Neuronal stem cell (in vitro differentiated cells): ENCODE measurements around the gene MEIOC.
"Not testable (repeated sequence)": the region's sequence is repeated elsewhere in the genome, so short reads cannot be mapped to it uniquely, and the experiment has no call there.

ENCODE experiments used
- DNase-seq: peaks from one replicate; pipeline ENCODE4 v3.0.0-alpha.2; 2013; ENCODE audit warnings: low spot score
- H2AFZ ChIP-seq: one replicate; pipeline ENCODE4 v1.6.1; 2013; ENCODE audit warnings: mild to moderate bottlenecking, low read length, inconsistent platforms
- H2AK5ac ChIP-seq: 2 replicates; pipeline ENCODE4 v1.6.1; 2013; ENCODE audit warnings: low read depth, mild to moderate bottlenecking, inconsistent platforms, low read length, moderate library complexity, mixed read lengths
- H2BK120ac ChIP-seq: 2 replicates; pipeline ENCODE4 v1.6.1; 2013; ENCODE audit warnings: low read depth, mild to moderate bottlenecking, inconsistent platforms, low read length, moderate library complexity, mixed read lengths
- H2BK12ac ChIP-seq: one replicate; pipeline ENCODE4 v1.6.1; 2013; ENCODE audit warnings: low read length, inconsistent platforms
- H2BK15ac ChIP-seq: 2 replicates; pipeline ENCODE4 v1.6.1; 2013; ENCODE audit warnings: mild to moderate bottlenecking, low read length, inconsistent platforms, mixed read lengths
- H2BK5ac ChIP-seq: one replicate; pipeline ENCODE4 v1.6.1; 2013; ENCODE audit warnings: inconsistent platforms, mild to moderate bottlenecking, low read length, moderate library complexity
- H3K14ac ChIP-seq: one replicate; pipeline ENCODE4 v1.6.1; 2013; ENCODE audit warnings: low read length, inconsistent platforms
- H3K18ac ChIP-seq: 2 replicates; pipeline ENCODE4 v1.6.1; 2013; ENCODE audit warnings: low read length, inconsistent platforms
- H3K23ac ChIP-seq: 2 replicates; pipeline ENCODE4 v1.6.1; 2013; ENCODE audit warnings: low read depth, mild to moderate bottlenecking, mixed read lengths, low read length, inconsistent platforms; ENCODE audit not compliant: poor library complexity
- H3K27ac ChIP-seq: replicated peaks from 3 replicates; pipeline ENCODE4 v1.5.1; 2013; ENCODE audit warnings: low read length, inconsistent platforms
- H3K27me3 ChIP-seq, 3 experiments: 2 replicates each; pipeline ENCODE4 v1.6.1; 2013; ENCODE audit warnings: low read length in 3 of 3, mild to moderate bottlenecking in 2 of 3, inconsistent platforms in 1 of 3, low read depth in 1 of 3, mixed read lengths in 1 of 3, moderate library complexity in 1 of 3; ENCODE audit not compliant: control insufficient read depth in 3 of 3, insufficient read depth in 3 of 3
- H3K36me3 ChIP-seq, 2 donors: replicated peaks in 1 of 2; 2 replicates each; pipeline ENCODE4 v1.6.1; 2013; ENCODE audit warnings: low read length in 2 of 2; ENCODE audit not compliant: control insufficient read depth in 2 of 2, insufficient read depth in 2 of 2
- H3K4ac ChIP-seq: 2 replicates; pipeline ENCODE4 v1.6.1; 2013; ENCODE audit warnings: inconsistent platforms, mild to moderate bottlenecking, low read length, moderate library complexity
- H3K4me1 ChIP-seq, 2 donors: 1 replicate in 1 of 2; 2 replicates in 1 of 2; pipeline ENCODE4 v1.6.1; 2013; ENCODE audit warnings: low read length in 2 of 2, low read depth in 1 of 2; ENCODE audit not compliant: control insufficient read depth in 2 of 2, insufficient read depth in 1 of 2
- H3K4me2 ChIP-seq: one replicate; pipeline ENCODE4 v1.6.1; 2013; ENCODE audit warnings: mild to moderate bottlenecking, low read length, inconsistent platforms; ENCODE audit not compliant: insufficient read depth, poor library complexity, severe bottlenecking
- H3K4me3 ChIP-seq, 2 donors: 2 replicates each; pipeline ENCODE4 v1.5.1; 2013; ENCODE audit warnings: low read length in 2 of 2, mild to moderate bottlenecking in 2 of 2, inconsistent platforms in 1 of 2, moderate library complexity in 1 of 2
- H3K79me1 ChIP-seq: one replicate; pipeline ENCODE4 v1.6.1; 2013; ENCODE audit warnings: low read depth, mild to moderate bottlenecking, inconsistent platforms, low read length, moderate library complexity
- H3K9ac ChIP-seq: one replicate; pipeline ENCODE4 v1.6.1; 2013; ENCODE audit warnings: mild to moderate bottlenecking, low read depth, low read length, inconsistent platforms; ENCODE audit not compliant: poor library complexity
- H3K9me3 ChIP-seq, 2 donors: replicated peaks in 1 of 2; 2 replicates each; pipeline versions ENCODE3 to v1.6.1; 2013; ENCODE audit warnings: low read length in 2 of 2, mild to moderate bottlenecking in 2 of 2, inconsistent platforms in 1 of 2, low read depth in 1 of 2, mixed read lengths in 1 of 2, moderate library complexity in 1 of 2; ENCODE audit not compliant: control insufficient read depth in 2 of 2, insufficient read depth in 1 of 2
- H4K8ac ChIP-seq: one replicate; pipeline ENCODE4 v1.6.1; 2013; ENCODE audit warnings: low read depth, mild to moderate bottlenecking, inconsistent platforms, low read length, moderate library complexity
- H4K91ac ChIP-seq: one replicate; pipeline ENCODE4 v1.6.1; 2013; ENCODE audit warnings: low read length, low read depth, mild to moderate bottlenecking, inconsistent platforms; ENCODE audit not compliant: poor library complexity
- WGBS, 2 donors: extraction: QIAGEN DNeasy Blood & Tissue Kit; methylation state at CpG; one replicate each; pipeline ENCODE4 v1.1.7; 2013; ENCODE audit warnings: missing lambda C conversion rate in 2 of 2, mixed read lengths in 1 of 2; ENCODE audit not compliant: insufficient read length in 2 of 2, insufficient replicate concordance in 1 of 2; ENCODE audit errors: extremely low coverage in 2 of 2; 5-methylcytosine and 5-hydroxymethylcytosine counted together

MEIOC gene

DNA sequence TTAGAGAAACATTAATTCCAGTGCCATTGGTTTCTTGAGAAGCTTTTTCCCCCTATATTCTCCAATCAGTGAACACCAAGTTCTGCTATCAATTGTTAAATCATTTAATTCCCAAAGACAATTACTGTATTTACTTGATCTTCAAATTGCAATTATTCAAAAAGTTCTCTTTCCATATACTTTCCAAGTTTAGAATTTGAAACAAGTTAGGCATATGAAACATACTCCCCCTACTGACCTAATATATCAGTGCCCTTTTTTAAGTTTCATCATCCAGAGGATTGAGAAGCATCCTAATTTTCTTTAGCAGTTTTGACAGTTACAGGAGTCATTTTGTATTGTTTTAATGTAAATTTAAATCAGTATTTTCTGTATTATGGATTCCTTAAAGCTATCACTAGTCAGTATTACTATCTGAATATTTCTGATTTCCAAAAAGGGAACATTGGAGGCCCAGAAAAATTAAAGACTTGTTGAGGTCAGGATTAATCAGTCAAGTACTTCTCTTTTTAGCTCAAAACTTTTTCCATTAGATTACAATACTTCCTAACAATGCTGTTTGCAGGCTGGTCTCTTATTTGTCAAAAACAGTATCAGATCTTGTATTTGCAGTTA is 16.3 kb downstream of the MEIOC start:
- H4K8ac ChIP-seq, result no peak overlapping the region
- no peak overlapping the region for H3K27ac ChIP-seq
- H3K18ac ChIP-seq, result no peak overlapping the region

DNA sequence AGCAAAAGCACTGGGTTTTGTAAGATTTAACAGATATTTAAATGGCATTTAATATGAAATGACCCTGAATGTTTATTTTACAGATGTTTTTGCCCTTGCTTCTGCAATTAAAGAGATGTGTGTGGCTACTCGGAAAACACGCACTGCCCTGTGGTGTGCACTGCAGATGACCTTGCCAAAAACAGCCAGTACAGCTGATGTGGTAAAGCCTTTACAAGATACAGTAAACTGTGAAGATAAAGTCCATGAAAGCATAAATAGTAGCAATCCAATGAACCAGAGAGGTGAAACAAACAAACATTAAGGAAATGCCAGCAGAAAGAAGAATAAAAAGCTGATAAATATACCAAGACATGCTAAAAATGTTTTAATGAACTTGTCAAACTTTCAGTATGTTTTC is 17.6 kb downstream of the MEIOC start:
- Histone ChIP-seq H2AK5ac (no peak overlapping the region), H3K4me1 (no peaks in the 10 kb centered on the region), H3K4me3 (no peak overlapping the region), H3K36me3 (peaks cover 0 to 20% of the 10 kb centered on the region in 2 donors), H2BK120ac (no peak overlapping the region), H2AFZ (no peak overlapping the region), H3K79me1 (no peaks in the 10 kb centered on the region), H2BK12ac (no peak overlapping the region), H3K27ac (no peak overlapping the region), H2BK5ac (no peak overlapping the region), H3K23ac (no peak overlapping the region), H3K14ac (no peak overlapping the region), H4K91ac (no peak overlapping the region), H3K18ac (no peak overlapping the region), H3K4me2 (no peak overlapping the region), H3K4ac (no peak overlapping the region), H4K8ac (no peak overlapping the region), H3K27me3 (no peaks in the 10 kb centered on the region), H2BK15ac (no peak overlapping the region), H3K9me3 (no peaks in the 10 kb centered on the region), H3K9ac (no peak overlapping the region)
- WGBS, 2 donors, result no CpG with 5 or more reads among the region's 2 CpGs
- DNase-seq, result no peak

More for the DNA sequence above, 16.3 kb downstream of the MEIOC start:
- H3K9me3 ChIP-seq, result no peaks in the 10 kb centered on the region
- H3K14ac ChIP-seq, result no peak overlapping the region
- no peak overlapping the region for H3K4me2 ChIP-seq
- peaks cover 0 to 7% of the 10 kb centered on the region in 2 donors for H3K36me3 ChIP-seq
- H2AK5ac ChIP-seq, result no peak overlapping the region
- H4K91ac ChIP-seq, result no peak overlapping the region
- no peak overlapping the region for H2BK120ac ChIP-seq
- no peak overlapping the region for H2AFZ ChIP-seq
- no peak overlapping the region for H2BK12ac ChIP-seq
- no peak overlapping the region for H2BK15ac ChIP-seq
- H3K27me3 ChIP-seq, result no peaks in the 10 kb centered on the region
- DNase-seq, result no peak
- H3K4me3 ChIP-seq, result no peak overlapping the region
- no peaks in the 10 kb centered on the region for H3K4me1 ChIP-seq
- no peak overlapping the region for H3K4ac ChIP-seq
- no peaks in the 10 kb centered on the region for H3K79me1 ChIP-seq
- H3K23ac ChIP-seq, result no peak overlapping the region
- H2BK5ac ChIP-seq, result no peak overlapping the region
- H3K9ac ChIP-seq, result no peak overlapping the region

DNA sequence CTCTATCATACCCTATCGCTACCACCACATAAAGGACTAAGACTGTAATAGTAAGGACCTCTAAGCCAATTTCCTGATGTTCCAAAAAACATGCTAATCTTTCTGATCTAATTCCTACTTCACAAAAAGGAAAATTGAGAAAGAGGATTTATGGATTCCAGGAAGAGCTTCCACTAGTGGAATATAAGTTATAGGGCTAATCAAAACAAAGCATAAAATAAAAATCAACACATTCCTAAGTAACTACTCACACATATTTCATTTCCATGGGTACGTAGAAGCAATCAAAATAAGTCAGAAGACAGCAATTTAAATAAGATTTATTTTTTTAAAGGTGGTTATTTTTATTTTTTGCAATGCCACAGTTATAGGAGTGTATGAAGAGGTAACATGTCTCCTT is 20.9 kb downstream of the MEIOC start:
- no peak overlapping the region for H2BK12ac ChIP-seq
- WGBS, 2 donors, result no CpG with 5 or more reads among the region's 2 CpGs

DNA sequence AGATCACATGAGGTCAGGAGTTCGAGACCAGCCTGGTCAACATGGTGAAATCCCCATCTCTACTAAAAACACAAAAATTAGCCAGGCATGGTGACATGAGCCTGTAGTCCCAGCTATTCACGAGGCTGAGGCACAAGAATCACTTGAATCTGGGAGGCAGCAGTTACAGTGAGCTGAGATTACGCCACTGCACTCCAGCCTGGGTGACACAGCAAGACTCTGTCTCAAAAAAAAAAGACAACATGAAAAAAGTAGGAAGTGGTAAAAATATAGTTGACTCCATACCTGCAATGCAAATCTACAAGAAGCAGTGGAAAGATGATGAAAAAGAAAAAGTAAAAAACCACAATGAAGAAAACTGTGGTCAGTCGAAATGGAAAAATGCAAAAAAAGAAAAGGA is 27.0 kb downstream of the MEIOC start:
- not testable (repeated sequence) for H2BK12ac ChIP-seq, H3K9ac ChIP-seq, H3K4ac ChIP-seq, H3K4me1 ChIP-seq, H3K27ac ChIP-seq, H3K9me3 ChIP-seq, H2AFZ ChIP-seq, H3K23ac ChIP-seq, DNase-seq, H2BK120ac ChIP-seq, H3K4me3 ChIP-seq, H3K18ac ChIP-seq, H2AK5ac ChIP-seq, H3K79me1 ChIP-seq, H4K91ac ChIP-seq, H3K27me3 ChIP-seq, H4K8ac ChIP-seq, H2BK15ac ChIP-seq, H2BK5ac ChIP-seq, H3K4me2 ChIP-seq, H3K14ac ChIP-seq
- H3K36me3 ChIP-seq, result peaks cover 10 to 81% of the 10 kb centered on the region in 2 donors
- no CpG with 5 or more reads among the region's 4 CpGs for WGBS, 2 donors

More for the DNA sequence above, 20.9 kb downstream of the MEIOC start:
- no peaks in the 10 kb centered on the region for H3K27me3 ChIP-seq
- no peak overlapping the region for H4K8ac ChIP-seq
- peaks cover 2% of the 10 kb centered on the region for H3K79me1 ChIP-seq
- H3K9ac ChIP-seq, result no peak overlapping the region
- H3K4ac ChIP-seq, result no peak overlapping the region
- H3K36me3 ChIP-seq, result peaks cover 8 to 50% of the 10 kb centered on the region in 2 donors
- no peak overlapping the region for H3K4me2 ChIP-seq
- no peak for DNase-seq
- no peaks in the 10 kb centered on the region for H3K4me1 ChIP-seq
- no peak overlapping the region for H3K4me3 ChIP-seq
- no peak overlapping the region for H2BK5ac ChIP-seq
- H3K23ac ChIP-seq, result no peak overlapping the region
- no peak overlapping the region for H2AFZ ChIP-seq
- H3K9me3 ChIP-seq, result no peaks in the 10 kb centered on the region
- H2BK120ac ChIP-seq, result no peak overlapping the region
- H4K91ac ChIP-seq, result no peak overlapping the region
- H2AK5ac ChIP-seq, result no peak overlapping the region
- H3K14ac ChIP-seq, result no peak overlapping the region
- H3K18ac ChIP-seq, result no peak overlapping the region
- no peak overlapping the region for H2BK15ac ChIP-seq
- H3K27ac ChIP-seq, result no peak overlapping the region
